HL-60/S4 treated with phorbol 12-myristate 13-acetate at 8.2 ng/mL for 4 days and 3 days (cell line): ENCODE results near the gene VAT1L.

ENCODE experiments used
- in situ Hi-C: fragments of 300-500 bp; cut with MboI; formaldehyde crosslinking; loops from 2 replicates; pipeline ENCODE4 v1.15.0; 2022; ENCODE audit warnings: low sequenced_read_pairs

VAT1L gene

DNA sequence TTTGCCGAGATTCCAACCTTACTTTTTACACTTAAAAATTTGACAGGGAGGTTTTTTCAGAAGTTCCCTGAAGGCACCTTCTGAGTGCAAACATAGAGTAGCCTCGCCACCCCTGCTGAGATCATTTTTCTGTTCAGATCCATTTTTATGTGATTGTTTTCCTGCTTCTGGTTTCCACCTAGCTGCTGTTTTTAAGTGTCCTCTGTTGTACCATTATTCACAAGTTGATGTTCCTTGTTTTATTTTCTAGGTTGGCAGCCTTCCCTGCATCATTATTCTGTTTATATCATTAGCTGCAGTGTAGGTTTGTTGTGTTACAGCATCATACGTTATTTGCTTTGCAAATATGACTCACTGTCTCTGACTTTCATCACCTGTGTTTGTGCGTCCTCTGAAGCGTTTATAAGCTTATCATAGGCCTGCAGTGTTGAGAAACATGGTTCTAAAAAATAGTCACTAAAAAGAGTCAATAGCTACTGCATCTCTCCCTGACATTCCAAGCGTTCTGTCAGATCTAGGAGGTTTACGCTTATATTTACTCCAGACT lies 117.1 kb downstream of the VAT1L start:
- in situ Hi-C loops: no loop called here

DNA sequence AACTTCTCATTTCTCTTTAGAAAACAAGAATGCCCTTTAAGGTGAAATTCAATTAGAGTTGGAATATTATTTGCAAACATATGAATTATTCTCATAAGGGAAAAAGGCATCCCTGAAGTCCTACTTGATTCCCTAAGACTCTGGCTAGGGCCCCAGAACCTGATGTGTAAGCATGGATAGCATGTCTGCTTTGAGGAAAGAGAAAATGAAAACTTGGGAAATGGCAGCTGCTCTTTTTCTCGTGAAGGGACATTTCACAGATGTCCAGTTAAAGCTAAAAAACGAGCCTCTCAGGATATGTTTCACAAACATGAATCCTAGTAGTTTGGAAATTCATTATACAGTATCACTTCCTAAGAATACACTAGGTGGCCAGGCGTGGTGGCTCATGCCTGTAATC lies 121.7 kb downstream of the VAT1L start:
- in situ Hi-C loops: no loop called here

DNA sequence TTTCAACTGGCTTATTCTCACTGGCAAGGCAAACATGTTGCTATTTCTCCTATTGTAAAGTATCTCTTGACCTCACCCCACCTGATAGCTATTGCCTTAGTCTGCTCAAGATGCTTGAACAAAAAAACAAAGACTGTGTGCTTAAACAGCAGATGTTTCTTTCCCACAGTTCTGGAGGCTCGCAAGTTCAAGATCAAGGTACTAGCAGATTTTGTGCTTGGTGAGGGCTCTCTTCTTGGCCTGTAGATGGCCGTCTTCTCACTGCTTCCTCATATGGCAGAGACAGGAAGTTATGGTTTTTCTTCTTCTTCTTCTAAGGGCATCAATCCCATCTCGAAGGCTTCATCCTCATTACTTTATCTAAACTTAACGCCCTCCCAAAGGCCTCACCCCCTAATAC lies 124.3 kb downstream of the VAT1L start:
- in situ Hi-C loops: no loop called here

DNA sequence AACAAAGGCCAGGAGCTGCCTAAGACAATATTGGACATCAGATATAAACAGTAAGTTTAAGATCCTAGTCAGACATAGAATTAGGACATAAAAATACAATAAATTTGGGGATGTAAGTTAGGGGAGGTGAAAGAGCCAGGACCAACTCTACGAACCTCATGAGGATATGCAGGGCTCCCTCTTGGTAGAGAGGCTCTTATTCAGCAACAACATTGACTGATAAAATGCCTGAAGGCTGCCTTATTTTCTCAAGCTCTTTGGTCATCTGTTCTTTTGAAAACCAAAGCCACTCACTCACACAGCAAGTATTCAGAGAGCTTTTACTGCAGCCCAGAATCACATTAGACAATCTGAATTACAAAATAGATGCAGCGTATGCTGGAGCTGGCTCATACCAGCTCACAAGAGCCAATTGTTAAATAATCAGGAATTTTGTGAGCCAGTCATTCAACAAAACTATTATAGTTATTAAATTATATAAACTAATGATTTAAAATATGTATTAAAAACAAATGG lies 125.4 kb downstream of the VAT1L start:
- in situ Hi-C loops: no loop called here

DNA sequence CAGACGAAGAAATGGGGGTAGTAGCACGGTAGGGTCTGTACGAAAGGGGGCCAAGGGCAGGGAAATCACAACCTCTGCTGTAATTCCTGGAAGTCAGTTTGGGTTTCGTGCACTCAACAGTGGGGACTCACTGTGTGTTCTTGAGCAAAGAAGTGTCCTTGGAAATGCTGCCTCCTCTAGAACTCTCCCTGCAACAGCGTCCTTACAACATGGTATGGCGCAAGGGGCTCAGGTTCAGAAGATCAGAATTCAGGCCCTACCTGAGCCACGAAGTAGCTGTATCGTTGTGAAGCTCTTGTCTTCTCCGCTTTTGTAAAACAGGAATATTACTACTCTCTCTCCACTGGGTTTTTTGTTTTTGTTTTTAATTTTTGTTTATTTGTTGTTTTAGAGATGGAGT lies 127.7 kb downstream of the VAT1L start:
- in situ Hi-C loops: no loop called here

DNA sequence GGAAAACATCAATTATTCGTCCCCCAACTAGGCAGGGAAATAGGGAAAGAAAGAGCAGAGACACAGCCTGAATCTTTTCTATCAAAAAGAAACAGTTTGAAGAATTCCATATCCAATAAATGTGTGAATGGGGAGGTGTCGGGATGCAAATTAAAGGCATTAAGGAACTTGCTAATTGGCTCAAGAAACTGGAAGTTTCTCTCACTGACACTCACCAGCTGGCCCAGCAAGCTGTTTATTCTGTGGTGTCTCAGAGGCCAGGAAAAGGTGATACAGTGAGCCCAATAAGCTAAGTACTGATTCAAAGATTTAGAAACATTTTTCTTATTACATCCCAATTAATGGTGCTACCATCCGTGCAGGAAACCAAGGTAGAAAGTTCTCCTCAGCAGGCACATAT lies 129.6 kb downstream of the VAT1L start:
- in situ Hi-C loops: no loop called here

DNA sequence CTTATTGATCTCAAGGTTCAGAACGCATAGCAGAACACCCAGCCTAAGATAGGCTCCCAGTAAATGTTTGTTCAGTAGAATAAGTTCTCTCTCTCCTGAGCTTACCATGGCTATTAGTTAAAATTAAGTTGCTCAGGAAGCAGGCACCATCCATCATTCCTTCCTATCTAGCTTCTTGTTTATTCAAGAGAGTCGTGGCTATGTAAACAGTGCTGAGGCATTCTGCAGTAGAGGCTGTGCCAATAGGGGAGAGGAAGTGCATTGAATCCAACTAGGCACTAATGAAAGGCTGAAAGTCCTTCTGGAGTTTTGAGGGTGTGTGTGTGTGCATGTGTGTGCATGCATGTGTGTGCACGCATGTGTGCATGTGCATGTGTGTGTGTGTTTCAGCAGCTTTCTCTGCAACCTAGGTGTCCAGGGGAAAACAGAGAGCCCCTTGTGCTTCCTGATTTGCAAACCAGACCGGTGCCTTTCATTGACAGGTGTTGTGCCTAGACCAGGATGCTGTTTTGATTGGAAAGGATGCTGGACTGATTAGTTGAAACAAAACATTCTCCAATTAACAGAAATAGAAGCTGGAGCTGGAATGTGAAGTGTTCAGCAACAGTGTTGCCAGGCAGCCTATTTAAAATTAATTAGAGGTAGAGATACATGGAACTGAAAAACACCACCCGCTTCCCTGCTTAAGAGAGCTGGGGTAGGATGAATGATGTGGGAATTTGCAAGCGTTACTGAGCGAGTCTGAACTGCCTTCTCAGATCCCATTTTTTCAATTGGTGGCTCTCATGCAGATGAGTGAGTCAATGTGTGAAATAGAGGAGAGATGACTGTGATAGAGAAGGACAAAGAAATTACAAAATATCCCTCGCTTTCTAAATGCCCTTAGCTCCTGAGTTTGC lies 130.7 kb downstream of the VAT1L start:
- in situ Hi-C loops: no loop called here

DNA sequence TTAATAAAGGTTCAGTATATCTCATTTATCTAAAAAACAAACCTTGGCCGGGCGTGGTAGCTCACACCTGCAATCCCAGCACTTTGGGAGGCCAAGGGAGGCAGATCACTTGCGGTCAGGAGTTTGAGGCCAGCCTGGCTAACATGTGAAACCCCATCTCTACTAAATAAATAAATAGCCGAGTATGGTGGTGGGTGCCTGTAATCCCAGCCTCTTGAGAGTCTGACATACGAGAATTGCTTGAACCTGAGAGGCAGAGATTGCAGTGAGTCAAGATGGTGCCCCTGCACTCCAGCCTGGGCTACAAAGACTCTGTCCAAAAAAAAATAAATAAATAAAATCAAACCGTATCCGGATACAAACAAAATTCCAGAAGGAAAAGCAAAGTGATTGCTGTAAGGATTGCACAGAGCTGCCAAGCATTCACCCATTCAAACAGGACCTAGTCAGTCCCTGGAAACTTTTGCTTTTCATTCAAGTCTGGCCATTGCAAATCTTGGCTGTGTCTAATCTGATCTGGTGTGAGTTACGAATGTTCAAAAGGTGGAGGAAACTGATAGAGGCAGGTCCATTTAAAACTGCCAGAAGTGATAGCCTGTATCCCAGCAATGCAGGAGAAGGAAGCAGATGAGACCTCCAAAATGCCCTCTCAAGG lies 131.5 kb downstream of the VAT1L start:
- in situ Hi-C loops: no loop called here

DNA sequence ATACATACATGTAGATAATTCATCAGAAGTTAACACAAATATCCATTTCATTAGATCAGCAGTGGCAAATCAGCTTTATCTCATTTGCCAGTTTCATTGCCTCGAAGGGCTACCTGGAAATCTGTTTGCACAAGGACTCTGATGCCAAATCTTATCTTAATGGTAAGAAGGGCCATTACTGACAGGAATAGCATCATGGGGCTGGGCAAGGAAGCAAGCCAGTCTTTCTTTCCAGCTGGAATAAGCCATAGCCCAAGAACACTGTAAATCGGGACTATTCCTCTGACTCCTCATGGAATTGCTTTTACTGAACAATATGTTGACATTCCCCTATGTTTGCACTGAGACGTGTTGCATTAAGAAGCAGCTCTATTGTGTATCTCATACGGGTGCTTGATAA lies 132.6 kb downstream of the VAT1L start:
- in situ Hi-C loops: no loop called here

DNA sequence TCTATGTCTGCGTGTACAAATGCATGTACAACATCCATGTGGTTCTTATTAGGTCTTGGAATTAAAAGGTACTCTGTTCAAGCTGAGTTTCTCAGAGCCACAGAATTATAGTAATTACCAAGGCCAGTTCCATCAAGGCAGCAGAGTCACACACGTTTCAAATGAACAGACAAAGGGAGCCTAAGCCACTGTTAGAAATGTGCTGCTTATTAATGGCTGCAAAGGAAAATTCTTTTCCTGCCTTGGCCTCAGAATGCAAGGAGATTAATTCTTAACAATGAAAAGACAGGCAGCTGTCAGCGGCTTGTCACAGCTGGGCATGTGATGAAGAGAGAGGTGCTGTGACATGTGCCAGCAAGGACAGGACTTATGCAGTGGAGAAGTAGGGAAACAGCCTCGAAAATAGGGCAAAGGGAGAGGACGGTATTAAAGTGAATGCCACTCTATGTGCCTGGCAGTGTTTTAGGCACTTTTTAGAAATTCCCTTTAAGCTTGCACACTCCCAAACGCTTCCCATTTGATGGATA lies 133.9 kb downstream of the VAT1L start:
- in situ Hi-C loops: no loop called here

DNA sequence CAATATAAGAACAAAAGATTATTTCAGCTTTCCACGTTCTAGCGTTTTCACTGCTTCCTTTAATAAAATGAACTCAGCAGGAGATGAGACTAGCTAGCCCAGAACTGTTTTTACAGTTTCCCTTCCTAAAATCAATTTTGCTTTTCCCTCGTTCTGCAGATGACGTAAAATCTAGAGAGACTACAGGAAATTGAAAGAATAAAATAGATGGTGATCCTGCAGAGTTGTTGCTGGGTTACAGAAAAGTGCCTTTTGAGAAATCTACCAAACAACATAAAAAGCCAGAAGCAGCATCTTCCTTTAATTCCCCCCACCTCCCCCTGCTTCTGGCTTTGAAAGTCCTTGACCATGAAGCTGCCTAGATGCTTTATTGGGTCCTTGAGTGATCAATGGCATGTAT lies 137.2 kb downstream of the VAT1L start:
- in situ Hi-C loops: no loop called here

DNA sequence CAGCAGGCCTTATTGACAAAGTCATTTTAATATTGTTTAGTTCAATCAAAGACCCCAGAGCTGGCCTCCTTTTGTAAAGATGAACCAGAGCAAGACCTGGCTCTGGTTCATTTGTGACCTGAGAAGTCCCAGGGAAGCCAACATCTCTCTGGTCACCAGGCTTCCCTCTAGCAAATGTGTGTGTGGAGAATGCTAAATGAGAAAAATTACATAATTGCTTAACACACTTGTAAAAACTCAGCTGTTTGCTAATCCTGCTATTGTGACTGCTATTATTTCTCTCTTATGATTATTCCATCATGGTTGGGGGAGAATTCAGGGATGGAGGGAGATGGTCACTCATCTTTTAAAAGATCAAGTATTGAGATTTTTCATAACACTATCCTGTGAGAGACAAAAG lies 139.7 kb downstream of the VAT1L start:
- in situ Hi-C loops: no loop called here

DNA sequence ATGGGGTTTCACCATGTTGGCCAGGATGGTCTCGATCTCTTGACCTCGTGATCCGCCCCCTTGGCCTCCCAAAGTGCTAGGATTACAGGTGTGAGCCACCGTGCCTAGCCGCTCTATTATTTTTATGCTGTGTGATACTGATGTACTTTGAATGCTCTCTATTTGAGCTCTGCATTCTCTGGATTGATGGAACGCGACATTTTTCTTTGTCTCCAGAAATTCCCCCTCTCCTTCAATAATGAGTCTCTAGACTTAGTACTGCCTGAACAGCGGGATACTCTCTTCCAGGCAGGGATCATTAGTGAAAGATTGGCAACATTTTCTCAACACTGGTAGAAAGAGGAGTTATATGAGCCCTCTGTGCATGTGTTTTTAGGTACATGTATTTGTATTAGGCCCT lies 140.6 kb downstream of the VAT1L start:
- in situ Hi-C loops: no loop called here

DNA sequence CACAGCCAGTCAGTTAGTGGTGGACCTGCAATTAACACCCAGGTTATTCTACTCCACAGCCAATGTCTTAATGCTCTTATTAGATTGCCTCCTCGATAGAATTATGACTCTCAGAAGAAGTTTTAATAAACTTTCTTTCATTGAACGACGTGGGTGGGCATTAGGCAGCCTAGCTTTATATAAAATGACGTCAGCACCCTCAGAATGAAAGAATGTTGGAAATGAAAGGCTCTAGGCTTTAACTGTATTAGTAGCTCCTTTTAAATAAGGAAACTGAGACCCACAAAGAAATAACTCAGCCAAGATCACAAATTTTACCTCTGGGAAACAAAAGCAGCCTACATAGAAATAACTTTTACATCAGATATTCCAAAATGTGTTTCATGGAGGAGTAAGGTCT lies 142.7 kb downstream of the VAT1L start:
- in situ Hi-C loops: no loop called here

DNA sequence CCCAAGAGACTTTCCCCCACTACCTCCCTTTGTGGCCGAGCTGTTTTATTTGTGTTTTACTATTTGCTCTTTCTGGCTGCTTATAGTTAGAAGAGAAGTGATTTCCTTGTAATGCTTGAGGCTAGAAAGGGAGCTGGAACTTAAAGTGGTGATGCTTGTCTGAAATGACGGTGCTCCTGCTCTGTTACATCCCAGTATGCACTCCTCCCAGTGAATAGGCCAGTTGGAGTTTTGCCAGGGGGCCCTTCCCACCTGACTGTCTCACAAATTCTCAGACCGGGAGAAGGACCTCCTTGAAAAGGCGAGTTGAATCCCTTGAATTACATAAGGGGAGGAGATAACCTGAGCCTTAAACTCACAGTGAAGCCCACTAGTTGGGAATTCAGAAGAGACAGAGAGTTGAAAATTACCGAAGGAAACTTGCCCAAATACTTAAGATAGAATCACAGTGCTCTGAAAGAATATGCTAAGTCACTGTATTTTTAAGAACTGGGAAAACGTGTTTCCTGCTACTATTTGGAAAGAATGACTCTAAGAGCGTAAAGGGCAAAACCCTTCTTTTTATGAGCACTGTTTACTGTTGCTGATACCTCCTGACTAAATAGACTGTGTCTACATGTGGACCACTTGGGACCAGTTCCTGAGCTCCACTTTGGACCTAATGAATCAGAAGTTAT lies 149.2 kb downstream of the VAT1L start:
- in situ Hi-C loops: no loop called here

DNA sequence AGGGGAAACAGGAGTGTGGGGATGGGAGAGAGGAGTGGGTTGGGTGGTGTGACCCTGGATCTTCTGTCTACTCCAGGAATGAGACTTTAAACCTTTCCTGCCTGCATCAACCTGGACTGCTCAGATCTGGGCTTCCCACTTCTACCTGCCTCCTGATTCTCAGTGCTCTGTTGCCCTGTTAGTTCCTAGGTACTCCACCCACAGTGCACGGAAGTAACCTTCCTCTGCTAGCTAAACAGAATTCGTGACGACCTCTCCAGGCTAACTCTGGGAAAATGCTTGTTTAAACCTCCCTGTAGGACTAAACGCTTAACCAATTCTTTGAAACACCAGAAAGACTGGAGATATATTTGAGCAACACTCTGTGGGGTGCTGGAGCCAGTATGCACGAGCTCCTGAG lies 150.5 kb downstream of the VAT1L start:
- in situ Hi-C loops: no loop called here

DNA sequence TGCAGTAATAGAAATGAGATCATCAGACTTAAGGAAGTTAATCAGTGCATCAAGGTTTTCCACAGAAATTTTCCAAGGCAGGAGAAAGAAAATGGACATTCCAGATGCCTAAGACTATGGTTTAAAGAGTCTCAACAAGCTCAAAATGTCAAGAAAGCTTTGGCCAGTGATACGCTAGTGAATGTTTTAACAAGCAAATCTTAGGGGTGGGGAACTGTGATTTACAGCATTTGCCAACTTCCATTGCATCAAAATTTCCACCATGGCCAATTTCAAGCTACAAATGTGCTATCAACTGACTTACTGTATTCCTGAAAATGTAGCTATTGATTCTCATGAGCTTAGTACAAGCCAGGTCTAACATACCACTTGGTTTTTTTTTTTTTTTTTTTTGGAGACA lies 151.6 kb downstream of the VAT1L start:
- in situ Hi-C loops: no loop called here

DNA sequence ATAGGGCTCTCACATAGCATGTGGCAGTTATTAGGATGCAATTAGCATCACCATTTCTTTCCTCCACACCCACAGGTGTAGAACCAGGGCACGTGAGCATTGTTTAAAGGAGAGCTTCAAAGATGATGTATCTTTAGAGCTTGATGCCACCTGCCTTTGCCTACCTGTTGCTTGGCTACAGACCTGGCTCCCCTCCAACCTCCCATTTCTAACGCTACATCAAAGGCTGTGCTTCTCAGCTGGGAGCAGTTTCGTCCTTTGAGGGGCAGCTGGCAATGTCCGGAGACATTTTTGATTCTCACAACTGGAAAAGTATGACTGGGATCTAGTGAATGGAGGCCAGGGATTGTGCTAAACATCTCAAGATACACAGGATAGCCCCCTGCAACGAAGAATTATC lies 155.4 kb downstream of the VAT1L start:
- in situ Hi-C loops: no loop called here

DNA sequence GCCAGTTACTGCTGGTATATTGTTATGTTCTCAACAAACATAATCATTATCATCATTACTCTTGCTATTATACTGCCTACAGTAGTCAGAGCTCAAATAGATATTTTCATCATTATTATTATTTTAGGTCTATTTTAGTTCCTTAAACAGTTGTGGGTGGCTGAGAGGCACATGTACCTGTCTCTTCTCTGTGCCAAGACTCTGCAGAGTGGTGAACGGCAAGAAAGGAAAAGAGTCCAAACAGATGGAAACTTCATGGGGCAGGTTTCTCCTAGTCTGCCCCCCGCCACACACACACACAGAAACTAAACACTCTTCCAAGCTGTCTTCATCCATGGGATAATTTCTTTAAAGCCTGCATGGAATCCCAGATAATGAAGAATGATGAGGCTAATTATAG lies 156.3 kb downstream of the VAT1L start:
- in situ Hi-C loops: no loop called here

DNA sequence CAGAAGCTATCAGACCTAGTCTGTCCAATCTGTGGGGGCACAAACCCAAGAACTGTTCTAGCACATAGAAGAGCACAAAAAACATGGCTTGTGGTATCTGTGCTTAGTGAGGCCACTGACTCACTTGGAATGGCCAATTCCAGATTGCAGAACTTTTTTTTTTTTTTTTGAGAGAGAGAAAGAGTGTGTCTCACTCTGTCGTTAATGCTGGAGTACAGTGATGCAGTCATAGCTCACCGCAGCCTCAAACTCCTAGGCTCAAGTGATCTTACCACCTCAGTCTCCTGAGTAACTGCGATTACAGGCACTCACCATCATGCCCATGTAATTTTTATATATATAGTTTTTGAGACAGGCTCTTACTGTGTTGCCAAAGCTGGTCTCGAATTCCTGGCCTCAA lies 156.8 kb downstream of the VAT1L start:
- in situ Hi-C loops: no loop called here

DNA sequence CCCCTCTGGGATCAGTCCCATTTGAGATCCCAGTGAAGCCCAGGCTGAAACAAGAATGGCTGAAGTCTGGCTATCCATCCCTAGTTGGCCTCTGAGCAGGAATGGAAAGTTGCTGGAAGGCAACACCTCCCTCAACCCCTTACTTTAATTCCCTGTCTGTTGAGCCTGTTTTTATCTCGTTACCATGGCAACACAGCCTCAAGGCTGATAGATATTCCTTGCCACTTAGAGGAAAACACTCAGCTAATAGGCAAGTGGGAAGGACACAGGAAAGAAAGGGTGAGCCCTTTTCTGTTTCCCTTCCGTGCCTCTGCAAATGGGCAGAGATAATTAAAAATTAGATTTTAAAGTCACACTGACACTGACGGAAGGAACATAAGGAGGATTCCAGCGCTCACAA lies 158.5 kb downstream of the VAT1L start:
- in situ Hi-C loops: no loop called here
